Right cardiac atrium (tissue), 5 donors: ENCODE measurements around the gene RASA1. TPM values are rescaled to one million over a fixed set of nuclear protein-coding genes. Genes with fewer than 3 reads are reported as not detected.

Experiments
- ATAC-seq, 2 donors: fragments of 200-7000 bp; cut with Tn5 transposase; one replicate each; pipeline versions ENCODE4 v1.8.0 to v1.9.1; 2020; ENCODE audit warnings: moderate library complexity in 2 of 2, mild to moderate bottlenecking in 1 of 2
- DNase-seq, 3 donors: peaks; one replicate each; pipeline ENCODE4 v3.0.0-alpha.2; 2020
- H3K27ac ChIP-seq: one replicate; pipeline ENCODE4 v1.5.1; 2013; ENCODE audit warnings: mild to moderate bottlenecking, low read length, control low read depth, moderate library complexity
- H3K27me3 ChIP-seq: one replicate; pipeline ENCODE4 v1.6.1; 2013; ENCODE audit not compliant: control insufficient read depth, insufficient read depth
- H3K4me1 ChIP-seq: one replicate; pipeline ENCODE4 v1.6.1; 2013; ENCODE audit warnings: low read length; ENCODE audit not compliant: control insufficient read depth, insufficient read depth
- H3K4me3 ChIP-seq: one replicate; pipeline ENCODE4 v1.5.1; 2013; ENCODE audit warnings: low read length, control low read depth
- H3K9me3 ChIP-seq: one replicate; pipeline ENCODE4 v1.6.1; 2013; ENCODE audit warnings: low read length; ENCODE audit not compliant: control insufficient read depth
- WGBS: extraction: QIAGEN DNeasy Blood & Tissue Kit; methylation state at CpG from one replicate; pipeline ENCODE4 v1.1.7; 2013; 5-methylcytosine and 5-hydroxymethylcytosine counted together
- intact Hi-C, 4 donors: fragments of 100-400 bp; cut with DNase I; formaldehyde crosslinking; loops; one replicate each; pipeline versions ENCODE4 v1.11.0 to v1.14.0; 2022 to 2023
- polyA plus RNA-seq: library from polyadenylated mRNA; stranded (reverse); fragments of 200-250 nt; gene quantifications from one replicate; pipeline ENCODE4 v1.2.3, GENCODE V29; 2013
- total RNA-seq, 4 donors: library from RNA; stranded (reverse); fragmentation: NEBNext Ultra II Directional; extraction: Animal tissue kit (Norgen Biotek cat#: 25700); gene quantifications; one replicate each; pipeline ENCODE4 v1.2.1, GENCODE V29; 2021
- donor health status: healthy with polysubstance abuse.
- donor health status: DM: no; HTN: yes; CAD: no.
- donor health status: DM: no; HTN: no; CAD: no.
- donor health status: DM: no; HTN: yes; CAD: no; lungs with severe emphysema.
- donor health status: DM: yes; HTN: yes; CAD: no.

Gene RASA1
- total and polyA plus RNA-seq, 5 donors, result 8.7 to 21.2 (median 19.8) TPM

DNA sequence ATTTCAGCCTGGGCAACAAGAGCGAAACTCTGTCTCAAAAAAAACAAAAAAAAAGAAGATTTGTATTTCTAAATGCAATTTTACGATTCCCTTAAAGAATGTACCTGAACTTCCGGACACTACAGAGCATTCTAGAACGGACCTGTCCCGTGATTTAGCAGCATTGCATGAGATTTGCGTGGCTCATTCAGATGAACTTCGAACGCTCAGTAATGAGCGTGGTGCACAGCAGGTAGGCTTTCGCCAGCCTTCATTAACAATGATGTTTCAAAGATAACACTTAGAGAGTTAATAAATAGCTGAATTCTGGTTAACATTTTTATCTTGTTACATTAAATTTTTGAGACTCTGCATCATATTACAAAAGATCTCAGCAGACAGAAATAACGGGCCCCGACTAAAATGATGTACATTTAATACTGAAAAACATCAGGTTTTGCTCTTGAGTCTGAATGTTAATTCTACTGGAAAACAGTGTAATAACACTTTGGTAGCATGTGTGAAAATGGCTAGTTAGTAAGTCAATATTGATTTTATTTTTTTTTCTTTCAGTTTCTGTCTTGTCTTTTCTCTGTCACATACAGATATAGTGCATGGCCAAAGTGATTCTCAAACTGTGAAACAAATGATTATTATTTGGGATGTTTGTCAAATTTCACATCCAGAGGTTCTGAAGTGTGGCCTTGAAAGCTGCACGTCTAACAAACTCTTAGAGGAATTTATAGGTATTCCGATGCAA, 121.8 kb downstream of the RASA1 start:
- H3K4me1 ChIP-seq, result no peaks in the 10 kb centered on the region
- no peaks in the 10 kb centered on the region for H3K9me3 ChIP-seq
- WGBS, result 94% methylated on average over 14 of the region's 14 CpGs
- no peak overlapping the region for H3K27ac ChIP-seq
- DNase-seq, result no peak
- H3K27me3 ChIP-seq, result no peaks in the 10 kb centered on the region
- H3K4me3 ChIP-seq, result no peak overlapping the region
- intact Hi-C loops, result no loop called here
- no peak for ATAC-seq

DNA sequence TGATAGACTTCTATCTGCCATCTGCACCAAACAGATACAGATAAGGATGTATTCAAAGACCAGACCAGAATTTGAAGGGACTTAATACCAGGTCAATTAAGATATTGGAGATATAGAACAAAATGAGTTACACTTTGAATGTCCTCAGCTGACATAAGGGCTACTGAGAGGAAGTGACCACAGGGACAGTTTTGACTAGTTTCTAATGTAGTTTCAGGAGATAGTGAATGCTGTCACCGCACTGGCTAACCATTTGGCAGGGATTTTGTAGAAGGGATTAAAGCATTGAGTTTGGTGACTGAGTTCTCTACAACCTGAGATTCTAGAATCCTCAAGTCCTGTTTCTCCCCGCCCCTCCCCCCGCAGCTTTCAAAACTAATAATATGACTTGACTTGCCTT, 122.4 kb downstream of the RASA1 start:
- H3K27me3 ChIP-seq, result no peaks in the 10 kb centered on the region
- no peaks in the 10 kb centered on the region for H3K4me1 ChIP-seq
- intact Hi-C loops, result no loop called here
- DNase-seq, result peak in 1 of 3 donors; percentile 35
- H3K9me3 ChIP-seq, result no peaks in the 10 kb centered on the region
- WGBS, result 92% methylated on average over 3 of the region's 3 CpGs
- no peak overlapping the region for H3K27ac ChIP-seq
- H3K4me3 ChIP-seq, result no peak overlapping the region
- ATAC-seq, result no peak

DNA sequence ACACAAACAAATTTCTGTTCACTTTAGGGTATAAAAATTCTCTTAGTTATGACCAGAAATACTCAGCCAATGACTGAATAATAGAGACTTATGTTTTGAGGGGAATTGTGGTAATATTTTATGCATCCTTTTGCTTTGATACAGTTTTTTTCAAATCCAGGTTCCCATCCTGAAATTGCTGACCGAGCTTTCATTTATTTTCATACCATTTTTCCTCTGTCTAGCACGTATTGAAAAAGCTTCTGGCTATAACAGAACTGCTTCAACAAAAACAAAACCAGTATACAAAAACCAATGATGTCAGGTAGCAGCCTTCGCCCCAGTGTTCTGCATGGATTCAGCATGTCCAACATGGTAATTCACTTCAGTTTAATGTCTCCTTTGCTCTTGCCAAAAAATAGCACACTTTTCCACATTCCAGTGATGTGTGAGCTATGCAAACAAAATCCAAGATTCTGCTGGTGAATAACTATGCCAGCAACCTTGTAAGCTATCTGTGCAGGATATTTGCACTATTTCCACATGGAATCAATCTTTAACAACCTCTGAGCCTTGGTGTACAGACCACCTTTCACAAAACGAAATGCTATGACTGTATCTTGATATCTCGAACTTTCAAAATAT, 123.0 kb downstream of the RASA1 start:
- Histone ChIP-seq H3K4me3 (no peak overlapping the region), H3K27ac (no peak overlapping the region), H3K27me3 (no peaks in the 10 kb centered on the region), H3K9me3 (no peaks in the 10 kb centered on the region), H3K4me1 (no peaks in the 10 kb centered on the region)
- 75% methylated on average over 5 of the region's 5 CpGs for WGBS
- intact Hi-C loops, result no loop called here
- ATAC-seq, result no peak
- DNase-seq, result no peak

DNA sequence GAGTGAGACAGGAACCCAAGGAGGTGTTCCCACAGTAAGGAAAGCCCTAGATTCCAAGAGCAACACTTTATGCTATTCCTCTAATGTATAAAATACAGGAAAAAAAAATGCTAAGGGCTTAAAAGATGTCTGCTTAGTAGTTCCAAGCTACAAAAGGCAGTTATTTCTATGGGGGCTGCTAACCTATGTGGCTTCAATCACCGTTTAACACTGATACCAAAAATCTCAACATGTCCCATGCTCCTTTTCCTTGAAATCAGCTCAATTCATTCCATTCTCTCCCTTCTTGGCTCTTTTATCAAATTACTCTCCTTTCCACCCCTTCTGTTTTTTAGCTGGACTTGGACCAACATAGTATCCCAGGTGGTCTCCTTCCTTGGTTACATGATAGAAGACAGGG, 124.5 kb downstream of the RASA1 start:
- no peaks in the 10 kb centered on the region for H3K4me1 ChIP-seq
- intact Hi-C loops, result no loop called here
- WGBS, result 72% methylated on average over 1 of the region's 1 CpG
- ATAC-seq, result no peak
- no peak overlapping the region for H3K27ac ChIP-seq
- DNase-seq, result no peak
- H3K4me3 ChIP-seq, result no peak overlapping the region
- no peaks in the 10 kb centered on the region for H3K9me3 ChIP-seq
- H3K27me3 ChIP-seq, result no peaks in the 10 kb centered on the region

DNA sequence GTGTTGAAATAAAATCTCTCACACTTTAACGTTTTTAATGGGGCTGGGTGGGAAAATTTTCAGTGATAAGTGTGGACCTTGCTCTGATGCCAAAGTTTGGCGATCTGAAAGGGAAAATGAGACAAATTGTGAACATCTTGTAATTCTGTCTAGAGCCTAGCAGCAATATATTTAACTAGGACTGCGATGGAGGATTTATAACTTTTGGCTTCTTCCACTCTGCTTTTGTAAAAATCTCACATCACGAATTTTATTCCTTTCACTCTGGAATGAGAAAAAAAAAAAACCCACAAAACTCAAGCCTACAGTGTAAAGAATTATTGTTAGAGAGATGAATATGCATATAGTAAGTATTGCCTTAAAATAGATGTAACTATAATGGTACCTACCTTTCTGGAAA, 125.1 kb downstream of the RASA1 start:
- Histone ChIP-seq H3K27me3 (no peaks in the 10 kb centered on the region), H3K4me1 (no peaks in the 10 kb centered on the region), H3K27ac (no peak overlapping the region), H3K9me3 (no peaks in the 10 kb centered on the region), H3K4me3 (no peak overlapping the region)
- ATAC-seq, result no peak
- 74% methylated on average over 4 of the region's 4 CpGs for WGBS
- intact Hi-C loops, result no loop called here
- no peak for DNase-seq

DNA sequence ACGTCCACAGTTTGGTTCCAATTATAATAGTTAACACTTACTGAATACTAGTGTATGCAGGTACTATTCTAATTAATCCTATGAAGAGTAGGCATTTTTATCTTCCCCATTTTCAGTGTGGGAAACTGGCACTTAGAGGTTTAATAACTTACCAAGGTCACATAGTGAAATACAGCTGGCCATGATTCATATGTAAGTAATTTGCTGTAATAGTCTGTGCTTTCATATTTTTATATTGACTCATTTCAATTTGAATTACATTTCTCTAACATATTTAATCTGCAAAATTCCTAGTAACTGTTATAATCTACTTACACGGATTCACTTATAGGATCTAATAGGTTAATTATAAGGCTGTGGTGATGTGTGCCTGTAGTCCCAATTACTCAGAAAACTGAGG, 125.6 kb downstream of the RASA1 start:
- no peaks in the 10 kb centered on the region for H3K9me3 ChIP-seq
- 59% methylated on average over 2 of the region's 2 CpGs for WGBS

DNA sequence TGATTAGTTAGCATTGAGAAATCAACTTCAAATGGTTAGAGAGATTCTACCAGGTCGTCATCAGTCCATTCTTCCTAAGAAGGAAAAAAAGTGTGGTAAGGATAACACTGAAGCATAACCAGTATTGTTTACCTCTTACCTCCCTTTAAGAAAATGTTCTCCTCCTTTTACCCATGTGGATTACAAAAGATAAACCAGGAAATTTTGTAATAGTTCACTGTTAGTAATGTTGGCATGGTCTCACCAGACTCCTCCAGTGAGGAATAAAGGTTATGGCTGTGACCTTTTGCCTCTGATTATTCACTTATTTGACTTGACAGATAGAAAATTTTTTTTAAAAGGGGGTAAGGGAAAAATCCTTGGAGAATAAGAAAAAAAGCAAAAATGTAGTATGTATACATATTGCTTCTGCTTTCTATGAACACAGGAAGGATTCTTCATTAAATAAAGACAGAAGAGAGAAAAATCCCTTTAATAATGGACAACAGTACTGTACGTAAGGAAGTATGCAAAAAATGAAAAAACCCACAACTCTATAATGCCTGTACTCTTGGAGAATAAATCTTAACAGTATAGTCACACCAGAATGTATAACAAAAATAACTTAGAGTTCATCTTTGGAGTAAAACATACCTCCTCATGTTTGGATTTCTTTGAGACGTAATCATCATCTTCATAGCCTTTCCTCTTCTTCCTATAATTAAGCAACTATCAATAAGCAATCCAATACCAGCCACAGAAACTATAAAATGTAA, 126.9 kb downstream of the RASA1 start:
- 84% methylated on average over 3 of the region's 3 CpGs for WGBS
- H3K4me1 ChIP-seq, result no peaks in the 10 kb centered on the region
- intact Hi-C loops, result no loop called here
- ATAC-seq, result peak in 1 of 2 donors; percentile 41
- H3K27ac ChIP-seq, result no peak overlapping the region
- H3K9me3 ChIP-seq, result no peaks in the 10 kb centered on the region
- DNase-seq, result no peak
- H3K4me3 ChIP-seq, result no peak overlapping the region
- no peaks in the 10 kb centered on the region for H3K27me3 ChIP-seq

More for the DNA sequence above, 125.6 kb downstream of the RASA1 start:
- Histone ChIP-seq H3K27me3 (no peaks in the 10 kb centered on the region), H3K4me1 (no peaks in the 10 kb centered on the region), H3K4me3 (no peak overlapping the region), H3K27ac (no peak overlapping the region)
- ATAC-seq, result no peak
- no peak for DNase-seq
- intact Hi-C loops, result no loop called here

DNA sequence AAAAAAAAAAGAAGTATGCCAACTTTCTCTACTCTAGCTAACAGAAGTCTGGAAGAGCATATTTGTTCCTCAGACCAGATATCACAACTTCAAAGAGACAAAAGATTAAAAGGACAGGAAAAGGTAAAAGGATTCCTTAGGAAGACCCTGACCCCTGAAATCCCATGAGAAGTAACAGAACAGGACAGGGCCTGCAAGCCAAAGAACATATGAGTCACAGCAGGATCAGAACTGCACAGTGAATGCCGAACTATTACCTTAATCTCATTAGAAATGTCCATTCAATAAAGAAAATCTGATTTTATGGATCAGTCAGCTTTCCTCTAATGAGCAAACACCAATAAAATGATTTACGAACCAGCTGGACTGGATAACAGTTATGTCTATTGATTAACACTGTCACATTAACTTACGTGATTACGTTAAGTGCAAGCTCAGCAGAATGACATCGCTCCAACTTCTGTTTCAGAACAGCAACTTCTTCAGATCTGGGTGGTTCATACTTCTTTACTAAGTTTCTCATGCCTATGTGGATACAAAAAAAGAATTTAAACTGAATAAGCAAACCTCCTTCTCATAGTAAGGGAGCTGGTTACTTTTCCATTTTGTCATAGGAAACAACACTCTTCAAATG, 131.4 kb downstream of the RASA1 start:
- no peaks in the 10 kb centered on the region for H3K27me3 ChIP-seq
- no peak overlapping the region for H3K27ac ChIP-seq
- no peak overlapping the region for H3K4me3 ChIP-seq
- DNase-seq, result no peak
- H3K4me1 ChIP-seq, result no peaks in the 10 kb centered on the region
- ATAC-seq, result peak in 1 of 2 donors; percentile 19
- WGBS, result 88% methylated on average over 5 of the region's 5 CpGs
- no peaks in the 10 kb centered on the region for H3K9me3 ChIP-seq
- intact Hi-C loops, result no loop called here

DNA sequence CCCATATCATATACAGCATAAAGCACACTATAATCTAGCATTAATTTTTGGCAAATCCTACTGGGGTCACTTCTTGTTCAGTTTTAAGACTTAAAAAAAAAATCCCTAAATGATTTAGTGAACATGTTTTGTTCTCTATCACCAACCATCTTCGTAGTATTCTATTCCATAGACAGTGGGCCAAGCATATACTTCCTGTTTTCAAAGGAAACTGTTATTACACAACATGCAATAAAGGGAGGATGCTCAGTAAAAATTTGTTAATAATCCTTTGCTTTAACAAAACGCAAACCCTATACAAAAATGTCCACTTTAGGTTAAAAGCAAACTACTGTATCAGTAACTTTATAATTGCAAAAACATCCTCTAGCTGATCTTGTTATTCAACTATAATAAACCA, 132.0 kb downstream of the RASA1 start:
- H3K4me1 ChIP-seq, result no peaks in the 10 kb centered on the region
- ATAC-seq, result peak in 1 of 2 donors; percentile 31
- DNase-seq, result no peak
- intact Hi-C loops, result loop anchor here in 1 of 4 donors (10.0 kb wide), 1 partner anchor 335 kb away; no protein-coding TSS in a partner anchor
- H3K27ac ChIP-seq, result no peak overlapping the region
- no peaks in the 10 kb centered on the region for H3K9me3 ChIP-seq
- WGBS, result 57% methylated on average over 2 of the region's 2 CpGs
- no peak overlapping the region for H3K4me3 ChIP-seq
- no peaks in the 10 kb centered on the region for H3K27me3 ChIP-seq

DNA sequence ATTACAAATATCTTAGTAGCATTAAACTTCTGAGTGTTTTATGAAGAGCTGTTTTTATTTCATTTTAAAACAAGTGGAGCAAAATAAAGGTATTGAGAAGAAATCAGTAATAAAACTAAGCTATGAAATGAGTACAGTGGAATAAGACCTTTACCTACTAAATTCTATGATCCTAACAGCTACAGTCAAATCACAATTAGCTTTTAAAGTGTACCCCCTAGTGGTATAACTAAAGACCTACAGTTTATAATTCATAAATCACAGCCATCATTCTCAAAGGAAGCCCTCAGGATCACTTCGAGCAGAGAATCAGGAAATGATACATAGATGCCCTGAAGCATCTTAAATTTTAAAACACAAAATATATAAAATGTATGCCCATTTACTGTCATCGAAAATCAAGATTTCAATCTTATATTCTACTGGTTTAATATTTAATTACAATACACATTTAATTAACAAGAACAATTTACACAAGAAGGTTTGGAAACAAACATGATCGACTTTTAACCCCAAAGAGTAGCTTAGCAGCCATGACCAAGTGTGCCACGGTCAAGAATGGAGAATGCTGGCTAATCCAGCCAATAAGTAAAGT, 132.7 kb downstream of the RASA1 start:
- intact Hi-C loops, result loop anchor here in 1 of 4 donors (10.0 kb wide), 1 partner anchor 336 kb away; no protein-coding TSS in a partner anchor
- H3K27me3 ChIP-seq, result no peaks in the 10 kb centered on the region
- H3K9me3 ChIP-seq, result no peaks in the 10 kb centered on the region
- no peak overlapping the region for H3K27ac ChIP-seq
- ATAC-seq (peak in 1 of 2 donors; percentile 64), DNase-seq (no peak)
- 68% methylated on average over 4 of the region's 4 CpGs for WGBS
- no peaks in the 10 kb centered on the region for H3K4me1 ChIP-seq
- H3K4me3 ChIP-seq, result no peak overlapping the region
